ENCODE measurements around the gene MOV10L1. TPM values are rescaled to one million over a fixed set of nuclear protein-coding genes. Genes with fewer than 3 reads are reported as not detected.

Gene MOV10L1
- total and polyA plus RNA-seq, 2 donors (not counting 3 experiments of a cell fraction or from before 2014, with no cell fraction given), result 27.6 to 37.6 TPM

DNA sequence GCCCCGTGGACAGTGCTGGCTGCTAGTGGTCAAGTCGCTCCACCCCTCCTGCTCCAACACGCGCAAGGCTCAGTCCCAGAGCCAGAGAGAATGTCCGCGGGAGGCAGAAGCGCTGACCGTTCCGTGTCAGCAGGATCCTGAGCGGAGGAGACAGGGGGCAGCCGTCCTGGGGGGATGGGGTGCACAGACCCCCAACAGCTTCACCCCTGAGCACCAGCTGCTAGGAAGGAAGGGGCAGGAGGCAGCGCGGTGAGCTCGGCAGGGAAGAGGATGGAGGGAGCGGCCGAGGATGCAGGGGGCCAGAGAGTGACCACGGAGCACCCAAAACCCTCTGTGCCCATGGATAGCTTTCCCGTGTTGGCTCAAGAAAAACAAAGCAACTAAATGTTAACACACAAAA is 25.4 kb upstream of the MOV10L1 start:
- FAIRE-seq, result no peak
- Histone ChIP-seq H2AFZ (ENCODE audit: low read depth, low read length) (no peak overlapping the region), H3K9me1 (replicated peaks; ENCODE audit: control insufficient read depth, extremely low read depth, insufficient read depth, low read length) (no peaks in the 10 kb centered on the region), H3K4me3 (replicated peaks in 1 of 3; ENCODE audit: insufficient read depth in 1 of 3, low read depth in 1 of 3, low read length in 3 of 3) (no peak overlapping the region), H3K36me3 (ENCODE audit: control insufficient read depth in 2 of 2, extremely low read depth in 1 of 2, insufficient read depth in 2 of 2, low read length in 2 of 2) (no peaks in the 10 kb centered on the region), H3K9me3 (replicated peaks; ENCODE audit: control insufficient read depth, insufficient read depth, low read length) (no peaks in the 10 kb centered on the region), H3K27me3 (ENCODE audit: control insufficient read depth in 2 of 2, insufficient read depth in 2 of 2, low read length in 2 of 2) (peaks cover 7 to 10% of the 10 kb centered on the region in 2 experiments), H3K4me2 (ENCODE audit: insufficient read depth, low read length) (no peak overlapping the region), H3K4me1 (ENCODE audit: control insufficient read depth, extremely low read depth, insufficient read depth, low read length) (no peaks in the 10 kb centered on the region), H3K9ac (replicated peaks; ENCODE audit: extremely low read depth, insufficient read depth, low read length) (no peak overlapping the region), H4K20me1 (replicated peaks; ENCODE audit: control insufficient read depth, extremely low read depth, insufficient read depth, low read length) (no peaks in the 10 kb centered on the region), H3K27ac (ENCODE audit: insufficient read depth, low read depth, low read length) (no peak overlapping the region), H3K79me2 (ENCODE audit: control insufficient read depth, insufficient read depth, low read length) (no peaks in the 10 kb centered on the region)
- no peak for DNase-seq (ENCODE audit: low read depth, low spot score)
- TF ChIP-seq POLR2A (IDR thresholded peaks at IDR 0.05; ENCODE audit: low read depth, low read length), result no peak
- TF ChIP-seq, protein P1, sequence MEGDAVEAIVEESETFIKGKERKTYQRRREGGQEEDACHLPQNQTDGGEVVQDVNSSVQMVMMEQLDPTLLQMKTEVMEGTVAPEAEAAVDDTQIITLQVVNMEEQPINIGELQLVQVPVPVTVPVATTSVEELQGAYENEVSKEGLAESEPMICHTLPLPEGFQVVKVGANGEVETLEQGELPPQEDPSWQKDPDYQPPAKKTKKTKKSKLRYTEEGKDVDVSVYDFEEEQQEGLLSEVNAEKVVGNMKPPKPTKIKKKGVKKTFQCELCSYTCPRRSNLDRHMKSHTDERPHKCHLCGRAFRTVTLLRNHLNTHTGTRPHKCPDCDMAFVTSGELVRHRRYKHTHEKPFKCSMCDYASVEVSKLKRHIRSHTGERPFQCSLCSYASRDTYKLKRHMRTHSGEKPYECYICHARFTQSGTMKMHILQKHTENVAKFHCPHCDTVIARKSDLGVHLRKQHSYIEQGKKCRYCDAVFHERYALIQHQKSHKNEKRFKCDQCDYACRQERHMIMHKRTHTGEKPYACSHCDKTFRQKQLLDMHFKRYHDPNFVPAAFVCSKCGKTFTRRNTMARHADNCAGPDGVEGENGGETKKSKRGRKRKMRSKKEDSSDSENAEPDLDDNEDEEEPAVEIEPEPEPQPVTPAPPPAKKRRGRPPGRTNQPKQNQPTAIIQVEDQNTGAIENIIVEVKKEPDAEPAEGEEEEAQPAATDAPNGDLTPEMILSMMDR (IDR thresholded peaks at IDR 0.05; ENCODE audit: extremely low read depth in 1 of 2, insufficient read depth in 1 of 2, low read depth in 1 of 2, low read length in 2 of 2), result no peak
- TF ChIP-seq FOS (IDR thresholded peaks at IDR 0.05; ENCODE audit: borderline replicate concordance, insufficient read depth, low read length), result no peak
- no peak for TF ChIP-seq EZH2 (IDR thresholded peaks at IDR 0.05; ENCODE audit: borderline replicate concordance, low read depth, low read length, severe bottlenecking)
- TF ChIP-seq MYC (IDR thresholded peaks at IDR 0.05; ENCODE audit: low read depth, low read length), result no peak
- TF ChIP-seq JUN (IDR thresholded peaks at IDR 0.05; ENCODE audit: borderline replicate concordance, insufficient read depth, insufficient read length, low read depth), result no peak
- TF ChIP-seq, protein P2, sequence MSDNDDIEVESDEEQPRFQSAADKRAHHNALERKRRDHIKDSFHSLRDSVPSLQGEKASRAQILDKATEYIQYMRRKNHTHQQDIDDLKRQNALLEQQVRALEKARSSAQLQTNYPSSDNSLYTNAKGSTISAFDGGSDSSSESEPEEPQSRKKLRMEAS (IDR thresholded peaks at IDR 0.05; ENCODE audit: insufficient read depth, insufficient read length), result no peak
- TF ChIP-seq GATA2 (IDR thresholded peaks at IDR 0.05; ENCODE audit: insufficient read depth, insufficient read length, low read depth, low read length), result no peak
- no peak for TF ChIP-seq POLR2AphosphoS5 (IDR thresholded peaks at IDR 0.05; ENCODE audit: insufficient read depth, low read depth, low read length)
- ChIA-PET POLR2A (no interaction called here), CTCF (interaction anchor here (1.6 to 2.1 kb wide), 3 partner anchors 11 to 71 kb away, joined by 3 to 8 read pairs (median 4); no protein-coding TSS in a partner anchor)
- dilution Hi-C loops (cut with MboI; ENCODE audit: extremely low pct_ligation_motif_present, low sequenced_read_pairs) (no loop called here), intact Hi-C loops (cut with micrococcal nuclease) (no loop called here)
- BruUV-seq (replicated peaks), result no TSS peak

All from endothelial cell of umbilical vein (primary cell).